Bronchial epithelial cell (primary cell): ENCODE measurements around the gene CELF2. TPM values are rescaled to one million over a fixed set of nuclear protein-coding genes. Genes with fewer than 3 reads are reported as not detected.

Experiments
- DNase-seq: peaks from one replicate; pipeline ENCODE4 v3.0.0-alpha.2; 2010; ENCODE audit warnings: low read depth
- FAIRE-seq: peaks from 2 replicates; lab custom pipeline; 2011; peaks lifted over from hg19 to GRCh38; lab: Jason Lieb, UNC
- H3K27me3 ChIP-seq: 2 replicates; pipeline ENCODE4 v1.5.1; 2011; ENCODE audit warnings: low read length; ENCODE audit not compliant: control insufficient read depth, insufficient read depth
- H3K36me3 ChIP-seq: 2 replicates; pipeline ENCODE4 v1.5.1; 2011; ENCODE audit warnings: low read length; ENCODE audit not compliant: control insufficient read depth, insufficient read depth
- H3K4me3 ChIP-seq: 2 replicates; pipeline ENCODE4 v1.5.1; 2011; ENCODE audit warnings: mild to moderate bottlenecking, low read depth, low read length, control low read depth
- total RNA-seq: library from RNA; depleted of rRNA; stranded (reverse); fragments of >200 nt; gene quantifications from 2 replicates; pipeline ENCODE4 v1.2.1, GENCODE V29; 2014
- TF ChIP-seq, protein P1 (sequence below): IDR thresholded peaks from 2 replicates; pipeline ENCODE4 v1.5.1; 2011; ENCODE audit warnings: mild to moderate bottlenecking, moderate library complexity, low read length, control low read depth, inconsistent platforms; ENCODE audit not compliant: insufficient read depth, severe bottlenecking

CELF2 gene
- total RNA-seq, 1 donor from 2014 or later = 2.1 TPM

- DNase-seq = no peak
- Histone ChIP-seq H3K4me3 (no peak overlapping the region), H3K36me3 (no peaks in the 10 kb centered on the region), H3K27me3 (no peaks in the 10 kb centered on the region)
- TF ChIP-seq, protein P1, sequence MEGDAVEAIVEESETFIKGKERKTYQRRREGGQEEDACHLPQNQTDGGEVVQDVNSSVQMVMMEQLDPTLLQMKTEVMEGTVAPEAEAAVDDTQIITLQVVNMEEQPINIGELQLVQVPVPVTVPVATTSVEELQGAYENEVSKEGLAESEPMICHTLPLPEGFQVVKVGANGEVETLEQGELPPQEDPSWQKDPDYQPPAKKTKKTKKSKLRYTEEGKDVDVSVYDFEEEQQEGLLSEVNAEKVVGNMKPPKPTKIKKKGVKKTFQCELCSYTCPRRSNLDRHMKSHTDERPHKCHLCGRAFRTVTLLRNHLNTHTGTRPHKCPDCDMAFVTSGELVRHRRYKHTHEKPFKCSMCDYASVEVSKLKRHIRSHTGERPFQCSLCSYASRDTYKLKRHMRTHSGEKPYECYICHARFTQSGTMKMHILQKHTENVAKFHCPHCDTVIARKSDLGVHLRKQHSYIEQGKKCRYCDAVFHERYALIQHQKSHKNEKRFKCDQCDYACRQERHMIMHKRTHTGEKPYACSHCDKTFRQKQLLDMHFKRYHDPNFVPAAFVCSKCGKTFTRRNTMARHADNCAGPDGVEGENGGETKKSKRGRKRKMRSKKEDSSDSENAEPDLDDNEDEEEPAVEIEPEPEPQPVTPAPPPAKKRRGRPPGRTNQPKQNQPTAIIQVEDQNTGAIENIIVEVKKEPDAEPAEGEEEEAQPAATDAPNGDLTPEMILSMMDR = no peak
- peak; percentile 100 for FAIRE-seq
Observed at GRCh38 chr10:11284291-11285085, 266.8 kb downstream of the CELF2 start.

DNA sequence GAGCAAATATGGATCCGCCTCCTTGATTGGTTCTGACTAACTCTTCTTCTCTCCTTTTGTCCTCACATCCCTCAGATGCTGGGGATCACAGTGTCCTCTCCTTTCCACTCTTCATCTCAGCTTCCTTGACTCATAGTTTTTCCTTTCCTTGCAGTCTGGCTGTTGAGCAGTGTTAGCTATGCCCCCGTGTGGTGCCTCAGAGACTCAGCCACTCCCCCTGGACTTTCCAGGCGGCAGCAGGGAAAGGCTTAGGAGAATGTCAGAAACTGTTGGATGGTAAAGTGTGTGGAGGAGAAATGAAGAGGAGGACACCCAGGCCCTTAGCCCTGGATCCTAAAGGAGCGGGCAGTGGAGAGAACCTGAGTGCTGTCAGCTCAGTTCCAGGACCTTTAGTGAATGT is 267.5 kb downstream of the CELF2 start:
- no peaks in the 10 kb centered on the region for H3K27me3 ChIP-seq
- no peak for DNase-seq
- H3K4me3 ChIP-seq = no peak overlapping the region
- peak; percentile 23 for FAIRE-seq
- H3K36me3 ChIP-seq = no peaks in the 10 kb centered on the region
- TF ChIP-seq, protein P1 = no peak

- Histone ChIP-seq H3K27me3 (no peaks in the 10 kb centered on the region), H3K36me3 (no peaks in the 10 kb centered on the region), H3K4me3 (no peak overlapping the region)
- TF ChIP-seq, protein P1 = no peak
- FAIRE-seq (peak; percentile 83), DNase-seq (no peak)
Observed at GRCh38 chr10:11286261-11286852, 268.7 kb downstream of the CELF2 start.

DNA sequence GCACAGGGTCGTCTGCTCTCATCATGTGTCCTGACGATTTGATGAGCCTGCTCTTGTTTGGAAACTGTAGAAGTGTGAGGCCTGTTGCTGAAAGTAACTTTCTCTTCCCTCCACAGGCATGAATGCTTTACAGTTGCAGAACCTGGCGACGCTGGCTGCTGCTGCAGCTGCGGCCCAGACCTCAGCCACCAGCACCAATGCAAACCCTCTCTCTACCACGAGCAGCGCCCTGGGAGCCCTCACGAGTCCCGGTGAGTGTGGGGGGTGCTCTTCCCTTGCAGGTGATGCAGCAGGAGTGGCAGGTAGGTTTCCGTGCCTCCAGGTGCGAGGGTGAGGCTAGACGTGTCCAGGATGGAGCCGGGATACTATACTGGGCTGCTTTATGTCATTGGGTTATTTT is 270.6 kb downstream of the CELF2 start:
- DNase-seq = no peak
- Histone ChIP-seq H3K4me3 (no peak overlapping the region), H3K36me3 (no peaks in the 10 kb centered on the region), H3K27me3 (no peaks in the 10 kb centered on the region)
- no peak for FAIRE-seq
- TF ChIP-seq, protein P1 = no peak

DNA sequence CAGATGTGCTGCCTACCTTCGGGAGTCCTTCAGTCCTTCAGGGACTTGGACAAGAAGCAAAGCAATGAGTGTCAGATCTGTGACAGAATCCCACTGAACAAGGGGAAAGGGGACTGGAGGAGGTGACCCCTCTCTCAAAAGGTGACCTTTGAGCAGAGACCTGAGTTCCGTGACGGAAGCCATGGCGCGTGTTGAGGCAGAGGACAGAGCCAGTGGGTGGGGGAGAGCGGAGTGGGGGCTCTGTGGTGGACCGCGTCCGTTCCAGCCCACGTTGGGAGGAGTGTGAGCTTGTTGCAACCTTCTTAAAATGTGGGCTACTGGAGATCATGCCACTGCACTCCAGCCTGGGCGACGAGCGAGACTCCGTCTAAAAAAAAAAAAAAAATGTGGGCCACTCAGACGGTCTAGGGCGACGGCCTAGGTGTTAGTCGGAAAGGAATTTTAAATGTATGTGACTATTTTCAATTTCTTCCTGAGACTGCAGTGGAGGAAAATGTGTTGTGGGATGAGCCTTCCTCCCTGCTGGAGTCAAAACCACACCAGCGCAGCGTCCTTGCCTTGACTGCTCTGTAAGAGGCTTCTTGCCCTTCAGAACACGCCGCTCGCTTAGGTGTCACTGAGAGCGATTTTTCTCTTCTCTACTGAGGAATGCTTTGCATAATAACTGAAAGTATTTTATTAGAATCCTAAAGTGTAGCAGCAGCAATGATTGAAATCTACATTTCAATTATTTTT is 272.7 kb downstream of the CELF2 start:
- H3K4me3 ChIP-seq = no peak overlapping the region
- no peak for DNase-seq
- H3K27me3 ChIP-seq = no peaks in the 10 kb centered on the region
- TF ChIP-seq, protein P1 = no peak
- FAIRE-seq = no peak
- H3K36me3 ChIP-seq = no peaks in the 10 kb centered on the region
